VCaP (cell line): ENCODE results near the gene DNASE1.

ENCODE experiments used
- H3K27ac ChIP-seq: fragments of 450-650 bp; 2 replicates; pipeline ENCODE4 v1.5.1; 2017
- CTCF ChIP-seq: fragments of 450-650 bp; conservative IDR thresholded peaks from 2 replicates; pipeline ENCODE4 v1.5.1; 2017; ENCODE audit warnings: mild to moderate bottlenecking, moderate library complexity

DNASE1 gene

GRCh38 chr16:3681206-3681605 lies 26.7 kb downstream of the DNASE1 start:
- TF ChIP-seq CTCF, result no peak
- no peak overlapping the region for H3K27ac ChIP-seq

GRCh38 chr16:3687021-3687420 lies 32.5 kb downstream of the DNASE1 start:
- no peak for TF ChIP-seq CTCF
- H3K27ac ChIP-seq, result no peak overlapping the region

- TF ChIP-seq CTCF, result no peak
- no peak overlapping the region for H3K27ac ChIP-seq
Measured at GRCh38 chr16:3687792-3688191, 33.3 kb downstream of the DNASE1 start.

- no peak overlapping the region for H3K27ac ChIP-seq
- TF ChIP-seq CTCF, result no peak
Measured at GRCh38 chr16:3689731-3690130, 35.2 kb downstream of the DNASE1 start.

GRCh38 chr16:3690470-3690928 lies 36.0 kb downstream of the DNASE1 start:
- H3K27ac ChIP-seq, result no peak overlapping the region
- TF ChIP-seq CTCF, result peak; percentile 86

GRCh38 chr16:3690980-3691720 lies 36.7 kb downstream of the DNASE1 start:
- no peak overlapping the region for H3K27ac ChIP-seq
- TF ChIP-seq CTCF, result no peak

GRCh38 chr16:3691761-3692160 lies 37.3 kb downstream of the DNASE1 start:
- no peak for TF ChIP-seq CTCF
- no peak overlapping the region for H3K27ac ChIP-seq
